ENCODE results near the gene CCDC192.

- TF ChIP-seq, protein P1, sequence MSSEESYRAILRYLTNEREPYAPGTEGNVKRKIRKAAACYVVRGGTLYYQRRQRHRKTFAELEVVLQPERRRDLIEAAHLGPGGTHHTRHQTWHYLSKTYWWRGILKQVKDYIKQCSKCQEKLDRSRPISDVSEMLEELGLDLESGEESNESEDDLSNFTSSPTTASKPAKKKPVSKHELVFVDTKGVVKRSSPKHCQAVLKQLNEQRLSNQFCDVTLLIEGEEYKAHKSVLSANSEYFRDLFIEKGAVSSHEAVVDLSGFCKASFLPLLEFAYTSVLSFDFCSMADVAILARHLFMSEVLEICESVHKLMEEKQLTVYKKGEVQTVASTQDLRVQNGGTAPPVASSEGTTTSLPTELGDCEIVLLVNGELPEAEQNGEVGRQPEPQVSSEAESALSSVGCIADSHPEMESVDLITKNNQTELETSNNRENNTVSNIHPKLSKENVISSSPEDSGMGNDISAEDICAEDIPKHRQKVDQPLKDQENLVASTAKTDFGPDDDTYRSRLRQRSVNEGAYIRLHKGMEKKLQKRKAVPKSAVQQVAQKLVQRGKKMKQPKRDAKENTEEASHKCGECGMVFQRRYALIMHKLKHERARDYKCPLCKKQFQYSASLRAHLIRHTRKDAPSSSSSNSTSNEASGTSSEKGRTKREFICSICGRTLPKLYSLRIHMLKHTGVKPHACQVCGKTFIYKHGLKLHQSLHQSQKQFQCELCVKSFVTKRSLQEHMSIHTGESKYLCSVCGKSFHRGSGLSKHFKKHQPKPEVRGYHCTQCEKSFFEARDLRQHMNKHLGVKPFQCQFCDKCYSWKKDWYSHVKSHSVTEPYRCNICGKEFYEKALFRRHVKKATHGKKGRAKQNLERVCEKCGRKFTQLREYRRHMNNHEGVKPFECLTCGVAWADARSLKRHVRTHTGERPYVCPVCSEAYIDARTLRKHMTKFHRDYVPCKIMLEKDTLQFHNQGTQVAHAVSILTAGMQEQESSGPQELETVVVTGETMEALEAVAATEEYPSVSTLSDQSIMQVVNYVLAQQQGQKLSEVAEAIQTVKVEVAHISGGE (tag by site-specific recombination; conservative IDR thresholded peaks at IDR 0.05; ENCODE audit: low read depth) = no peak
- no peak for TF ChIP-seq ZNF768 (tag by site-specific recombination; IDR thresholded peaks at IDR 0.05)
These were observed 55.6 kb downstream of the CCDC192 start for GRCh38 chr5:127758766-127759283.
